B cell (primary cell): Measurements from ENCODE around the gene CDKN1A. TPM values are rescaled to one million over a fixed set of nuclear protein-coding genes. Genes with fewer than 3 reads are reported as not detected.

ENCODE experiments used
- ATAC-seq: fragments of 200-7000 bp; cut with Tn5 transposase; one replicate; pipeline ENCODE4 v1.10.0; 2021; ENCODE audit warnings: low read depth, mild to moderate bottlenecking, moderate number of reproducible peaks, moderate library complexity
- CTCF ChIA-PET: fragments of 350-600 bp; sonication (Branson Sonifier 250); formaldehyde crosslinking; loops from one replicate; lab custom pipeline; 2021; ENCODE audit warnings: antibody characterized with exemption, inconsistent platforms; lab: Charles Lee
- POLR2A ChIA-PET: fragments of 350-600 bp; sonication (Branson Sonifier 250); formaldehyde crosslinking; loops from one replicate; lab custom pipeline; 2021; ENCODE audit warnings: antibody characterized with exemption; lab: Charles Lee
- DNase-seq: peaks from one replicate; pipeline ENCODE4 v3.0.0; 2013
- H2AFZ ChIP-seq: 2 replicates; pipeline ENCODE4 v1.6.1; 2012; ENCODE audit warnings: mild to moderate bottlenecking, low read depth, low read length; ENCODE audit not compliant: insufficient read depth, poor library complexity, severe bottlenecking
- H3K27ac ChIP-seq, 2 donors: 1 replicate in 1 of 2; 2 replicates in 1 of 2; pipeline ENCODE4 v1.5.1; 2012 to 2013; ENCODE audit warnings: low read length in 2 of 2, mild to moderate bottlenecking in 2 of 2, moderate library complexity in 1 of 2
- H3K27me3 ChIP-seq, 4 experiments: fragments of 200-600 bp in 1 of 4; sonication (generic) in 1 of 4; replicated peaks in 1 of 4; 1 replicate in 2 of 4; 2 replicates in 2 of 4; pipeline versions ENCODE4 v1.6.1 to v1.7.0; 2013 to 2016; ENCODE audit warnings: low read length in 3 of 4, mild to moderate bottlenecking in 2 of 4, mixed read lengths in 1 of 4, moderate library complexity in 1 of 4; ENCODE audit not compliant: insufficient read depth in 4 of 4, control insufficient read depth in 3 of 4; ENCODE audit errors: control extremely low read depth in 1 of 4
- H3K36me3 ChIP-seq, 2 experiments: replicated peaks in 1 of 2; 1 replicate in 1 of 2; 2 replicates in 1 of 2; pipeline versions ENCODE4 v1.6.1 to v1.7.1; 2013; ENCODE audit warnings: low read length in 1 of 2; ENCODE audit not compliant: insufficient read depth in 2 of 2, control insufficient read depth in 1 of 2; ENCODE audit errors: control extremely low read depth in 1 of 2, extremely low read depth in 1 of 2
- H3K4me1 ChIP-seq, 2 donors: fragments of 200-600 bp in 1 of 2; sonication (generic) in 1 of 2; 1 replicate in 1 of 2; 2 replicates in 1 of 2; pipeline versions ENCODE4 v1.5.1 to v1.6.1; 2013 to 2017; ENCODE audit warnings: low read length in 2 of 2; ENCODE audit not compliant: control insufficient read depth in 2 of 2, insufficient read depth in 2 of 2
- H3K4me2 ChIP-seq: replicated peaks from 2 replicates; pipeline ENCODE3; 2012; ENCODE audit warnings: mild to moderate bottlenecking, low read depth, low read length; ENCODE audit not compliant: poor library complexity, severe bottlenecking
- H3K4me3 ChIP-seq, 5 experiments: fragments of 200-600 bp in 1 of 5; sonication (generic) in 1 of 5; 1 replicate in 3 of 5; 2 replicates in 2 of 5; pipeline versions ENCODE4 v1.5.1 to v1.7.0; 2011 to 2016; ENCODE audit warnings: low read length in 4 of 5, mild to moderate bottlenecking in 4 of 5, low read depth in 2 of 5, control low read depth in 1 of 5, moderate library complexity in 1 of 5; ENCODE audit not compliant: insufficient read depth in 1 of 5; ENCODE audit errors: control extremely low read depth in 1 of 5, extremely low read depth in 1 of 5
- H3K79me2 ChIP-seq: fragments of 200-600 bp; sonication (generic); one replicate; pipeline ENCODE4 v1.6.0; 2016; ENCODE audit warnings: low read length; ENCODE audit not compliant: control insufficient read depth, insufficient read depth
- H3K9ac ChIP-seq: fragments of 200-600 bp; sonication (generic); 2 replicates; pipeline ENCODE4 v1.6.1; 2017; ENCODE audit warnings: mild to moderate bottlenecking, low read length, moderate library complexity
- H3K9me3 ChIP-seq, 3 donors: one replicate each; pipeline versions ENCODE4 v1.6.1 to v1.7.1; 2013; ENCODE audit warnings: low read length in 2 of 3; ENCODE audit not compliant: control insufficient read depth in 2 of 3, insufficient read depth in 1 of 3; ENCODE audit errors: control extremely low read depth in 1 of 3
- H4K20me1 ChIP-seq: 2 replicates; pipeline ENCODE4 v1.6.0; 2012; ENCODE audit warnings: mild to moderate bottlenecking, low read length; ENCODE audit not compliant: insufficient read depth, control insufficient read depth, poor library complexity, severe bottlenecking
- H3K27ac Mint-ChIP-seq: one replicate; pipeline ENCODE4 v1.8.0; 2021; ENCODE audit warnings: mixed read lengths
- H3K27me3 Mint-ChIP-seq: one replicate; pipeline ENCODE4 v1.8.0; 2021; ENCODE audit warnings: mixed read lengths
- H3K4me1 Mint-ChIP-seq: one replicate; pipeline ENCODE4 v1.8.0; 2021; ENCODE audit warnings: mixed read lengths
- H3K4me3 Mint-ChIP-seq: one replicate; pipeline ENCODE4 v1.8.0; 2021; ENCODE audit warnings: mixed read lengths
- H3K9me3 Mint-ChIP-seq: one replicate; pipeline ENCODE4 v1.8.0; 2022; ENCODE audit warnings: mixed read lengths; ENCODE audit not compliant: insufficient read depth
- EZH2 ChIP-seq: IDR thresholded peaks from 2 replicates; pipeline ENCODE4 v1.6.1; 2012; ENCODE audit warnings: borderline replicate concordance, low read depth, mild to moderate bottlenecking, moderate library complexity, low read length; ENCODE audit not compliant: insufficient read depth, poor library complexity, severe bottlenecking
- WGBS: methylation state at CpG from one replicate; pipeline ENCODE4 v1.1.5; 2013; ENCODE audit warnings: missing lambda C conversion rate; ENCODE audit not compliant: insufficient coverage; 5-methylcytosine and 5-hydroxymethylcytosine counted together
- intact Hi-C: fragments of 100-400 bp; cut with micrococcal nuclease; formaldehyde crosslinking; loops from one replicate; pipeline ENCODE4 v1.10.0; 2022
- polyA plus RNA-seq: library from polyadenylated mRNA; depleted of rRNA; stranded (reverse); fragments of >200 nt; gene quantifications from 2 replicates; pipeline ENCODE4 v1.2.3, GENCODE V29; 2012
- total RNA-seq, 2 donors: library from RNA; stranded (reverse); fragments of 120-200 nt in 1 of 2; gene quantifications; 1 replicate in 1 of 2; 2 replicates in 1 of 2; pipeline versions ENCODE4 v1.2.3 to v1.2.4, GENCODE V29; 2013 to 2022
- TF ChIP-seq, protein P1 (sequence below): fragments of 200-600 bp; IDR thresholded peaks from one replicate; pipeline ENCODE4 v1.8.0; 2022; ENCODE audit warnings: antibody characterized with exemption, mild to moderate bottlenecking

Gene CDKN1A
- total and polyA plus RNA-seq, 2 donors (not counting 1 experiment from before 2014, with no cell fraction given): 45.5 to 352 TPM

DNA sequence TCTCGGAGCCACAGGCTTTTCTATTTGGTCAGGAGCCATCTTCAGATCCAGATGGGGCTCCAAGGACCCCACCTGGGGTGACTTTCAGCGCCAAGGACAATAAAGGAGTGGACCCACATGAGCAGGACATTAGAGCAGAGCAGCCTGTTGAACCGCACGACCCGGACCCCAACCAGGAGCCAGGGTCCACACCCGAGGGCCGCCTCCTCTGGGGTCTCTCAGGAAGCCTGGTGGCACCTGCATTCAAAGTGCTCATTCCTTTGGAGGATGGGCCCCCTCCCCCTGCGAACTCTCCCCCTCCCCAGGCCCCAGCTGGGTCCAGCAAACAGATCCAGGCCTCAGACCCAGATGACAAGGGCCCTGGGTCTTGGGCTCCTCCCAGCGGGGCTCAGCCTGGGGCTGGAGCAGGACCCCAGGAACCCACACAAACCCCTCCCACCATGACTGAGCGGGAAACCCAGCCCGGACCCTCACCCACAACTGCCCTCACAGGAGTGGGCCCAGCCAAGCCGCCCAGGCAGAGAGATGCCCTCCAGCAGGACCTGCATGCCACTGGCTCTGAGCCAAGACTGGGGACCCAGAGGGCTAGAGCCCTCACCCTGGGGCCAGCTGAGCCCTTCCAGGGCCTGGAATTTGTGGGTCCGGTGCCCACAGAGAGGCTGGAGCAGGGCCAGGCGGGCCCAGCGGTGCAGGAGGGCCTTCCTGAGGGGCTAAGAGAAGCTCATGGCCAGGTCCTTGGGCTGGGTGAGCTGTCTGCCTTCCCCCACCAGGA is 43.0 kb downstream of the CDKN1A start:
- Mint-ChIP-seq H3K9me3 (no peaks in the 10 kb centered on the region), H3K4me1 (peaks cover 40% of the 10 kb centered on the region), H3K27me3 (no peaks in the 10 kb centered on the region), H3K27ac (no peak overlapping the region), H3K4me3 (no peak overlapping the region)
- no peak for TF ChIP-seq EZH2
- TF ChIP-seq, protein P1, sequence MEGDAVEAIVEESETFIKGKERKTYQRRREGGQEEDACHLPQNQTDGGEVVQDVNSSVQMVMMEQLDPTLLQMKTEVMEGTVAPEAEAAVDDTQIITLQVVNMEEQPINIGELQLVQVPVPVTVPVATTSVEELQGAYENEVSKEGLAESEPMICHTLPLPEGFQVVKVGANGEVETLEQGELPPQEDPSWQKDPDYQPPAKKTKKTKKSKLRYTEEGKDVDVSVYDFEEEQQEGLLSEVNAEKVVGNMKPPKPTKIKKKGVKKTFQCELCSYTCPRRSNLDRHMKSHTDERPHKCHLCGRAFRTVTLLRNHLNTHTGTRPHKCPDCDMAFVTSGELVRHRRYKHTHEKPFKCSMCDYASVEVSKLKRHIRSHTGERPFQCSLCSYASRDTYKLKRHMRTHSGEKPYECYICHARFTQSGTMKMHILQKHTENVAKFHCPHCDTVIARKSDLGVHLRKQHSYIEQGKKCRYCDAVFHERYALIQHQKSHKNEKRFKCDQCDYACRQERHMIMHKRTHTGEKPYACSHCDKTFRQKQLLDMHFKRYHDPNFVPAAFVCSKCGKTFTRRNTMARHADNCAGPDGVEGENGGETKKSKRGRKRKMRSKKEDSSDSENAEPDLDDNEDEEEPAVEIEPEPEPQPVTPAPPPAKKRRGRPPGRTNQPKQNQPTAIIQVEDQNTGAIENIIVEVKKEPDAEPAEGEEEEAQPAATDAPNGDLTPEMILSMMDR: no peak
- Histone ChIP-seq H3K36me3 (no peaks in the 10 kb centered on the region), H3K9ac (no peak overlapping the region), H3K27ac (no peak overlapping the region), H4K20me1 (no peaks in the 10 kb centered on the region), H3K4me1 (peaks cover 40 to 43% of the 10 kb centered on the region in 2 donors), H2AFZ (no peak overlapping the region), H3K79me2 (no peaks in the 10 kb centered on the region), H3K27me3 (no peaks in the 10 kb centered on the region), H3K4me3 (no peak overlapping the region), H3K4me2 (no peak overlapping the region), H3K9me3 (peaks cover 0 to 9% (median 0%) of the 10 kb centered on the region in 3 donors)
- ATAC-seq (no peak), DNase-seq (no peak)
- intact Hi-C loops: loop anchor here (5.0 kb wide), 1 partner anchor 39 kb away; no protein-coding TSS in a partner anchor
- POLR2A ChIA-PET: no interaction called here
- 93% methylated on average over 14 of the region's 15 CpGs for WGBS
- CTCF ChIA-PET: interaction anchor here (3.6 to 11.6 kb wide), 4 partner anchors 37 to 106 kb away, joined by 19 to 88 read pairs (median 24); partner anchors contain the start of gene CDKN1A

DNA sequence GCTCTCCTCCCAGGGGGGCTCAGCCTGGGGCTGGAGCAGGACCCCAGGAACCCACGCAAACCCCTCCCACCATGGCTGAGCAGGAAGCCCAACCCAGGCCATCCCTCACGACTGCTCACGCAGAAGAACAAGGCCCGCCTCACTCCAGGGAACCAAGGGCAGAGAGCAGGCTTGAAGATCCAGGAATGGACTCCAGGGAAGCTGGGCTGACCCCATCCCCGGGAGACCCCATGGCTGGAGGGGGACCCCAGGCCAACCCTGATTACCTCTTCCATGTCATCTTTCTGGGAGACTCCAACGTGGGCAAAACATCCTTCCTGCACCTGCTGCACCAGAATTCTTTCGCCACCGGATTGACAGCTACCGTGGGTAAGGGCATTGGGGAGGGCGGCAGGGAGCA is 43.9 kb downstream of the CDKN1A start:
- H3K4me3 Mint-ChIP-seq: no peak overlapping the region
- H3K9me3 Mint-ChIP-seq: no peaks in the 10 kb centered on the region
- ChIA-PET CTCF (interaction anchor here (1.0 to 11.6 kb wide), 6 partner anchors 10 to 107 kb away, joined by 3 to 88 read pairs (median 13); partner anchors contain the start of gene CDKN1A), POLR2A (no interaction called here)
- Histone ChIP-seq H3K9ac (no peak overlapping the region), H3K4me2 (no peak overlapping the region), H4K20me1 (no peaks in the 10 kb centered on the region), H2AFZ (no peak overlapping the region), H3K9me3 (peaks cover 0 to 10% (median 0%) of the 10 kb centered on the region in 3 donors), H3K36me3 (no peaks in the 10 kb centered on the region), H3K4me3 (no peak overlapping the region), H3K27ac (no peak overlapping the region), H3K79me2 (no peaks in the 10 kb centered on the region), H3K4me1 (peaks cover 48 to 51% of the 10 kb centered on the region in 2 donors), H3K27me3 (no peaks in the 10 kb centered on the region)
- H3K27ac Mint-ChIP-seq: no peak overlapping the region
- DNase-seq (no peak), ATAC-seq (no peak)
- H3K4me1 Mint-ChIP-seq: peaks cover 48% of the 10 kb centered on the region
- H3K27me3 Mint-ChIP-seq: no peaks in the 10 kb centered on the region
- TF ChIP-seq EZH2: no peak
- TF ChIP-seq, protein P1: no peak
- WGBS: 98% methylated on average over 8 of the region's 10 CpGs
- intact Hi-C loops: loop anchor here (5.0 kb wide), 1 partner anchor 40 kb away; no protein-coding TSS in a partner anchor
